ENCODE results near the gene GLYR1.

Gene GLYR1

GRCh38 chr16:4892361-4893102, 45.4 kb upstream of the GLYR1 start:
- CTCF ChIA-PET, result no interaction called here
- POLR2A ChIA-PET, result no interaction called here
- DNase-seq (ENCODE audit: extremely low spot score), result no peak
- TF ChIP-seq FOXK2 (IDR thresholded peaks at IDR 0.05), result no peak

- no peak for DNase-seq (ENCODE audit: extremely low spot score)
- POLR2A ChIA-PET, result no interaction called here
Observed at GRCh38 chr16:4891886-4892216, 44.8 kb upstream of the GLYR1 start.

GRCh38 chr16:4891097-4891885, 44.2 kb upstream of the GLYR1 start:
- POLR2A ChIA-PET, result no interaction called here

More at GRCh38 chr16:4891886-4892216, 44.8 kb upstream of the GLYR1 start:
- TF ChIP-seq FOXK2 (IDR thresholded peaks at IDR 0.05), result no peak
- no peak for TF ChIP-seq TARDBP (IDR thresholded peaks at IDR 0.05)
- TF ChIP-seq LEF1 (IDR thresholded peaks at IDR 0.05; ENCODE audit: borderline replicate concordance), result no peak
- no peak for TF ChIP-seq L3MBTL2 (conservative IDR thresholded peaks at IDR 0.05)
- TF ChIP-seq SP1 (IDR thresholded peaks at IDR 0.05), result no peak
- no peak for TF ChIP-seq ELF4 (IDR thresholded peaks at IDR 0.05)
- TF ChIP-seq CTBP1 (IDR thresholded peaks at IDR 0.05; ENCODE audit: borderline replicate concordance), result no peak
- TF ChIP-seq ZNF384 (IDR thresholded peaks at IDR 0.05), result no peak
- no peak for TF ChIP-seq ARNT (IDR thresholded peaks at IDR 0.05)
- no peak for TF ChIP-seq BHLHE40 (IDR thresholded peaks at IDR 0.05; ENCODE audit: borderline replicate concordance)
- TF ChIP-seq FOXM1 (IDR thresholded peaks at IDR 0.05; ENCODE audit: borderline replicate concordance), result no peak
- TF ChIP-seq NFRKB (IDR thresholded peaks at IDR 0.05), result no peak
- TF ChIP-seq FOXA1 (IDR thresholded peaks at IDR 0.05), result no peak
- CTCF ChIA-PET, result no interaction called here

GRCh38 chr16:4890686-4891085, 43.6 kb upstream of the GLYR1 start:
- ChIA-PET POLR2A (no interaction called here), CTCF (no interaction called here)
- DNase-seq (ENCODE audit: extremely low spot score), result no peak
- TF ChIP-seq L3MBTL2 (conservative IDR thresholded peaks at IDR 0.05) (no peak), NFRKB (IDR thresholded peaks at IDR 0.05) (no peak), FOXM1 (IDR thresholded peaks at IDR 0.05; ENCODE audit: borderline replicate concordance) (no peak), LEF1 (IDR thresholded peaks at IDR 0.05; ENCODE audit: borderline replicate concordance) (no peak), ELF4 (IDR thresholded peaks at IDR 0.05) (no peak), ZNF384 (IDR thresholded peaks at IDR 0.05) (no peak), FOXA1 (IDR thresholded peaks at IDR 0.05) (no peak), ARNT (IDR thresholded peaks at IDR 0.05) (no peak), SUZ12 (IDR thresholded peaks at IDR 0.05) (no peak), FOXK2 (IDR thresholded peaks at IDR 0.05) (no peak), TARDBP (IDR thresholded peaks at IDR 0.05) (no peak), SP1 (IDR thresholded peaks at IDR 0.05) (no peak), CTBP1 (IDR thresholded peaks at IDR 0.05; ENCODE audit: borderline replicate concordance) (no peak), HDGF (IDR thresholded peaks at IDR 0.05; ENCODE audit: borderline replicate concordance) (no peak), BHLHE40 (IDR thresholded peaks at IDR 0.05; ENCODE audit: borderline replicate concordance) (no peak), PKNOX1 (IDR thresholded peaks at IDR 0.05) (no peak)

More at GRCh38 chr16:4891097-4891885, 44.2 kb upstream of the GLYR1 start:
- CTCF ChIA-PET, result no interaction called here
- no peak for DNase-seq (ENCODE audit: extremely low spot score)
- no peak for TF ChIP-seq TARDBP (IDR thresholded peaks at IDR 0.05)
- TF ChIP-seq FOXK2 (IDR thresholded peaks at IDR 0.05), result no peak
- TF ChIP-seq ARNT (IDR thresholded peaks at IDR 0.05), result no peak
- TF ChIP-seq SP1 (IDR thresholded peaks at IDR 0.05), result no peak
- TF ChIP-seq ZNF384 (IDR thresholded peaks at IDR 0.05), result no peak
- no peak for TF ChIP-seq HDGF (IDR thresholded peaks at IDR 0.05; ENCODE audit: borderline replicate concordance)
- TF ChIP-seq PKNOX1 (IDR thresholded peaks at IDR 0.05), result no peak
- no peak for TF ChIP-seq ELF4 (IDR thresholded peaks at IDR 0.05)
- TF ChIP-seq SUZ12 (IDR thresholded peaks at IDR 0.05), result no peak
- no peak for TF ChIP-seq L3MBTL2 (conservative IDR thresholded peaks at IDR 0.05)
- no peak for TF ChIP-seq NFRKB (IDR thresholded peaks at IDR 0.05)
- no peak for TF ChIP-seq FOXA1 (IDR thresholded peaks at IDR 0.05)
- TF ChIP-seq LEF1 (IDR thresholded peaks at IDR 0.05; ENCODE audit: borderline replicate concordance), result no peak

GRCh38 chr16:4890026-4890425, 42.9 kb upstream of the GLYR1 start:
- POLR2A ChIA-PET, result no interaction called here
- CTCF ChIA-PET, result no interaction called here
- no peak for TF ChIP-seq HDGF (IDR thresholded peaks at IDR 0.05; ENCODE audit: borderline replicate concordance)
- DNase-seq (ENCODE audit: extremely low spot score), result no peak

- ChIA-PET CTCF (no interaction called here), POLR2A (no interaction called here)
- no peak for DNase-seq (ENCODE audit: extremely low spot score)
Observed at GRCh38 chr16:4888428-4889135, 41.5 kb upstream of the GLYR1 start.

More at GRCh38 chr16:4888428-4889135, 41.5 kb upstream of the GLYR1 start:
- TF ChIP-seq L3MBTL2 (conservative IDR thresholded peaks at IDR 0.05), result no peak
- no peak for TF ChIP-seq HDGF (IDR thresholded peaks at IDR 0.05; ENCODE audit: borderline replicate concordance)
- no peak for TF ChIP-seq FOXA1 (IDR thresholded peaks at IDR 0.05)
- no peak for TF ChIP-seq BHLHE40 (IDR thresholded peaks at IDR 0.05; ENCODE audit: borderline replicate concordance)
- no peak for TF ChIP-seq SP1 (IDR thresholded peaks at IDR 0.05)
- TF ChIP-seq TARDBP (IDR thresholded peaks at IDR 0.05), result no peak

Data from HEK293T (cell line).